GM21423 (cell line): ENCODE measurements around the gene SHROOM3.
A peak's percentile ranks its signal among the peaks of the same experiment; 100 is the strongest.

Experiments used
- ATAC-seq: cut with Tn5 transposase; IDR thresholded peaks from one replicate; pipeline ENCODE4 v1.9.1; 2021; ENCODE audit warnings: mild to moderate bottlenecking, moderate library complexity; ENCODE audit not compliant: unreplicated experiment

SHROOM3 gene

GRCh38 chr4:76563454-76564122 lies 128.6 kb downstream of the SHROOM3 start:
- ATAC-seq, result no peak

- no peak for ATAC-seq
Observed at GRCh38 chr4:76564123-76564915, 129.3 kb downstream of the SHROOM3 start.

GRCh38 chr4:76568262-76568661 lies 133.2 kb downstream of the SHROOM3 start:
- ATAC-seq, result no peak

- ATAC-seq, result no peak
Observed at GRCh38 chr4:76569225-76569624, 134.2 kb downstream of the SHROOM3 start.

GRCh38 chr4:76569706-76570105 lies 134.7 kb downstream of the SHROOM3 start:
- ATAC-seq, result no peak

GRCh38 chr4:76570141-76570973 lies 135.3 kb downstream of the SHROOM3 start:
- ATAC-seq, result no peak

GRCh38 chr4:76571274-76571673 lies 136.2 kb downstream of the SHROOM3 start:
- ATAC-seq, result no peak

- ATAC-seq, result no peak
Observed at GRCh38 chr4:76572224-76572623, 137.2 kb downstream of the SHROOM3 start.

- ATAC-seq, result no peak
Observed at GRCh38 chr4:76576824-76577223, 141.8 kb downstream of the SHROOM3 start.

- no peak for ATAC-seq
Observed at GRCh38 chr4:76578002-76578560, 143.1 kb downstream of the SHROOM3 start.

- no peak for ATAC-seq
Observed at GRCh38 chr4:76579596-76580375, 144.8 kb downstream of the SHROOM3 start.

GRCh38 chr4:76581077-76581962 lies 146.3 kb downstream of the SHROOM3 start:
- no peak for ATAC-seq

- ATAC-seq, result no peak
Observed at GRCh38 chr4:76582074-76582816, 147.2 kb downstream of the SHROOM3 start.

- no peak for ATAC-seq
Observed at GRCh38 chr4:76582817-76583087, 147.7 kb downstream of the SHROOM3 start.

- ATAC-seq, result no peak
Observed at GRCh38 chr4:76584241-76585152, 149.5 kb downstream of the SHROOM3 start.

- no peak for ATAC-seq
Observed at GRCh38 chr4:76585272-76585671, 150.2 kb downstream of the SHROOM3 start.

- peak; percentile 75 for ATAC-seq
Observed at GRCh38 chr4:76585897-76586360, 150.9 kb downstream of the SHROOM3 start.

- ATAC-seq, result no peak
Observed at GRCh38 chr4:76588274-76588673, 153.2 kb downstream of the SHROOM3 start.
